Mucosa of stomach (tissue), 1 donor: ENCODE results near the gene PLCL1.
"Not testable (repeated sequence)": the region's sequence is repeated elsewhere in the genome, so short reads cannot be mapped to it uniquely, and the experiment has no call there.

Source experiments
- H3K27me3 ChIP-seq: one replicate; pipeline ENCODE4 v1.7.0; 2013; ENCODE audit warnings: mild to moderate bottlenecking, low read length; ENCODE audit not compliant: control insufficient read depth, insufficient read depth
- H3K36me3 ChIP-seq: one replicate; pipeline ENCODE4 v1.7.0; 2013; ENCODE audit warnings: low read length; ENCODE audit not compliant: control insufficient read depth, insufficient read depth
- H3K4me1 ChIP-seq: one replicate; pipeline ENCODE4 v1.7.0; 2013; ENCODE audit warnings: mild to moderate bottlenecking, low read length; ENCODE audit not compliant: control insufficient read depth, insufficient read depth
- H3K4me3 ChIP-seq: one replicate; pipeline ENCODE4 v1.7.0; 2013; ENCODE audit warnings: low read length
- H3K9ac ChIP-seq: one replicate; pipeline ENCODE4 v1.7.0; 2013; ENCODE audit warnings: mild to moderate bottlenecking, low read length, moderate library complexity
- H3K9me3 ChIP-seq: one replicate; pipeline ENCODE4 v1.7.0; 2013; ENCODE audit warnings: mild to moderate bottlenecking, low read length, moderate library complexity; ENCODE audit not compliant: control insufficient read depth
- donor health status: Pancreatic carcinoma.

PLCL1 gene

DNA sequence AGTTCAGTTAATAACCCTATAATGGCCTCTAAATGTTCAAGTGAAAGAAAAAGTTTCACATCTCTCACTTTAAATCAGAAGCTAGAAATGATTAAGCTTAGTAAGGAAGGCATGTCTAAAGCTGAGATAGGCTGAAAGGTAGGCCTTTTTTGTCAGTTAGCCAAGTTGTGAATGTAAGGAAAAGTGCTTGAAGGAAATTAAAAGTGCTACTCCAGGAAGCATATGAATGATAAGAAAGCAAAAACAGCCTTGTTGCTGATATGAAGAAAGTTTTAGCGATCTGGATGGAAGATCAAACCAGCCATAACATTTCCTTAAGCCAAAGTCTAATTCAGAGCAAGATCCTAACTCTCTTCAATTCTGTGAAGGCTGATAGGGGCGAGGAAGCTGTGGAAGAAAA, 10.1 kb downstream of the PLCL1 start:
- no peaks in the 10 kb centered on the region for H3K27me3 ChIP-seq
- H3K4me3 ChIP-seq = no peak overlapping the region
- no peaks in the 10 kb centered on the region for H3K9me3 ChIP-seq
- no peak overlapping the region for H3K9ac ChIP-seq
- H3K36me3 ChIP-seq = no peaks in the 10 kb centered on the region
- no peaks in the 10 kb centered on the region for H3K4me1 ChIP-seq

DNA sequence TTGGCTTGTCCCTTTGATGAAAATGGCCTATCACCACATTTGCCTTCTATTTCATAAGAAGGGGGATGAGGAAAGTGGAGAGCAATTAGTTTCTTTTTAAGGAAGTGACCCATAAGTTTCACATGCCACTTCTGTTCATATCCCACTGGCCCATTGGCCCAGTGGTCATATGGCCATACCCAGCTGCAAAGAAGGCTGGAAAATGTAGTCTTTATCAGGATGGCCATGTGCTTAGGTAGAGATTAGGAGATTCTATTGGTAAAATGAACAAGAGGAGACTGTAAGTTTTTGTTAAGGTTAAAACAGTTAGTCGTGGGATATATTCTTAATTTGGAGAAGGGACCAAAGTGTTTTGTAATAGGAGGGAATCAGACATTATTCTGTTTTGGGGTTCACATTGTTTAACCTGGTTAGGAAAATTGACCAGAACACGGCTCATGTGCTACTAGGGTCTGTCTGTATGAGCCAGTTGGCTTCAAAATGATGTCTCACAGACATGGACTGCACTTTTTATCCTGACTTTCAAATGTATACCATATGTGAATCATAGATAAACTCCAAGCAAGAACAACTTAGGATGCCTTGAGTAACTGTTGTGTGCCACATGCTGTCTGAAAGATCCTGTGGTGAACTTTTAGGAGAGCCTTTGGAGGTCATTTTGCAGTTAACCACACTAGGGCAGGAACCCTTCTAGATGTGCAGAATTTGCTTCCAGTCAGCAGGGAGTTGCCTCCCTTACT, 17.3 kb downstream of the PLCL1 start:
- Histone ChIP-seq H3K4me3 (no peak overlapping the region), H3K36me3 (no peaks in the 10 kb centered on the region), H3K9ac (no peak overlapping the region), H3K27me3 (no peaks in the 10 kb centered on the region), H3K4me1 (no peaks in the 10 kb centered on the region), H3K9me3 (no peaks in the 10 kb centered on the region)

DNA sequence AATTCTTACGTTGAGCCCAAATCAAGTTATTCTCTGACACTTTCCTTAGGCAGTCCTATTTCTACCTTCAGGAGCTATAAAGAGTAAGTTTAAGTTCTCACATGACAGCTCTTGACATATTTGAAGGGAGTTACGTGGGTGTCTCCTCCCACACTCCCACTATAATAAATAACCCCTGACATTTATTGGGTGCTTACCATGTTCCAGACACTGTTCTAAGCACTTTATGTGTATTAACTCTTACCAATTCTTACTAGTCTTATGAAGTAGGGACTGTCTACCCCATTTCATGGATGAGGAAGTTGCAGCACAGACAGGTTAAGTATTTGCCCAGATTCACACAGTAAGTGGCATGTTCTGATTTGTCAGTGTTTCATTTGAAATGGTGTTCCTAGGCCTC, 17.9 kb downstream of the PLCL1 start:
- H3K36me3 ChIP-seq = no peaks in the 10 kb centered on the region
- H3K9me3 ChIP-seq = no peaks in the 10 kb centered on the region
- H3K9ac ChIP-seq = no peak overlapping the region
- H3K4me1 ChIP-seq = no peaks in the 10 kb centered on the region
- no peak overlapping the region for H3K4me3 ChIP-seq
- no peaks in the 10 kb centered on the region for H3K27me3 ChIP-seq

DNA sequence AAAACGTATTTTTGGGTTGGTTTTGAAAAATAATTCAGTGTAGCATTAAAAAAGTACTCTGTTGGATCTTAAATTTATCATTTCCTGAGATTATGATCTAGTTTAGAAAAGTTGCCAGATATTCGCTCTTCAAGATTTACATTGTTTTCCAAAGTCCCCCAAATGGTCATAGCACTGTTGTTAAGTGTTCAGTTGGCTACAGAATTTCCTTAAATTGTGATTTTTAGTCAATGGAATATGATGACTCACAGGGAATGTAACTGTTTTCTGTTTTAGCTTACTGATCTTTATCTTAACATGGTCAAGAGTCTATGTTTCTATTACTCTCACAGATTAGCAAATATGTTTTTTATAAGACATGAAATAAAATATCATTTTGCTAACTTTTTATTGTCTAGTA, 23.2 kb downstream of the PLCL1 start:
- no peaks in the 10 kb centered on the region for H3K36me3 ChIP-seq
- no peak overlapping the region for H3K9ac ChIP-seq
- H3K4me1 ChIP-seq = no peaks in the 10 kb centered on the region
- no peak overlapping the region for H3K4me3 ChIP-seq
- no peaks in the 10 kb centered on the region for H3K27me3 ChIP-seq
- H3K9me3 ChIP-seq = no peaks in the 10 kb centered on the region

DNA sequence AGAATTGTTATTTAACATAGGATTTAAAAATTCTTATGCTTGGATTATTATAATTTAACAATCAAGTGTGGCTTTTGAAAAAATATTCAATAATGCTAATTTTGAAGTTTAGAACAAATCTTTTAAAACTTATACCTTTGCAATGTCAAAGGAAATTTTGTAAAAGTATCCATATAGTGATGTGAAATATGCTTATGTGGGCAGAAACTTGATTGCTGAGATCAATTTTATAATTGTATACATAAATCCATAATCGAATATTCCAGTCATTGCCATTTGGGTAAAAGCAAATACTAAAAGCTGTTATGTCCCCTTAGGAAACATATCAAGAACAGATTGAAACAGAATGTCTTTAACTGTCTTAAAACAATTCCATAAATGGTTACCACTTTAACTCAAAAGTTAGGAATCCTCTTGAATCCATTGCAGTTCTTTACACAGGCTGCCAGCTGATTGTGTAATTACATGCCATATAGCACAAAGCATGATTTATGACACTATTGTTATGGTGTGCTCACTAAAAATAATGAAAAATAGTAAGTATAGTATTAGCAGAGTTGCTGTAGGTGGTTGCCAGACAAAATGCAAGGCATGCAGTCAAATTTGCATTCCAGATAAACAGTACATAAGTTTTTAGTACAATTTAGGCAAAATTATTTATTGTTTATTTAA, 24.2 kb downstream of the PLCL1 start:
- Histone ChIP-seq H3K4me3 (no peak overlapping the region), H3K9me3 (no peaks in the 10 kb centered on the region), H3K9ac (no peak overlapping the region), H3K27me3 (no peaks in the 10 kb centered on the region), H3K4me1 (no peaks in the 10 kb centered on the region), H3K36me3 (no peaks in the 10 kb centered on the region)

DNA sequence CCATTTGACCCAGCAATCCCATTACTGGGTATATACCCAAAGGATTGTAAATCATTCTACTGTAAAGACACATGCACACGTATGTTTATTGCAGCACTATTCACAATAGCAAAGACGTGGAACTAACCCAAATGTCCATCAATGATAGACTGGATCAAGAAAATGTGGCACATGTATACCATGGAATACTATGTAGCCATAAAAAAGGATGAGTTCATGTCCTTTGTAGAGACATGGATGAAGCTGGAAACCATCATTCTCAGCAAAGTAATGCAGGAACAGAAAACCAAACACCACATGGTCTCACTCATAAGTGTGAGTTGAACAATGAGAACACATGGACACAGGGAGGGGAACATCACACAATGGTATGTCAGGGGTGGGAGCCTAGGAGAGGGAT, 30.4 kb downstream of the PLCL1 start:
- H3K27me3 ChIP-seq, H3K36me3 ChIP-seq, H3K9me3 ChIP-seq, H3K9ac ChIP-seq, H3K4me1 ChIP-seq, H3K4me3 ChIP-seq: not testable (repeated sequence)

DNA sequence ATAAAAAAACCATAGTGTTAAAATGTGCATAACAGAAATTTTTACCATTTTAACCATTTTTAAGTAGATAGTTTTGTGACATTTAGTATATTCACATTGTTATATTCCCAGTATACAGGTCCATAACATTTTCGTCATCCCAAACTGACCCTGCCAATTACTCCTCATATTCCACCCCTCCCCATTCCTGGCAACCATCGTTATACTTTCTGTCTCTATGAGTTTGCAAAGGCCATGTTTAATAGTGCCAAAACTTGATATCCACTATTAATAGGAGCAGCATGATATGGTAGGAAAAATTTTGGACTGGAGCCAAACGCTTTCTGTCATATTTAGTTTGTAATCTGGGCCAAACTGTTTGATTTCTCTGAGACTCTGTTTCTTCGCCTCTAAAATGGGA, 30.9 kb downstream of the PLCL1 start:
- H3K36me3 ChIP-seq = no peaks in the 10 kb centered on the region
- H3K9ac ChIP-seq = no peak overlapping the region
- no peaks in the 10 kb centered on the region for H3K27me3 ChIP-seq
- H3K4me3 ChIP-seq = no peak overlapping the region
- no peaks in the 10 kb centered on the region for H3K9me3 ChIP-seq
- no peaks in the 10 kb centered on the region for H3K4me1 ChIP-seq

DNA sequence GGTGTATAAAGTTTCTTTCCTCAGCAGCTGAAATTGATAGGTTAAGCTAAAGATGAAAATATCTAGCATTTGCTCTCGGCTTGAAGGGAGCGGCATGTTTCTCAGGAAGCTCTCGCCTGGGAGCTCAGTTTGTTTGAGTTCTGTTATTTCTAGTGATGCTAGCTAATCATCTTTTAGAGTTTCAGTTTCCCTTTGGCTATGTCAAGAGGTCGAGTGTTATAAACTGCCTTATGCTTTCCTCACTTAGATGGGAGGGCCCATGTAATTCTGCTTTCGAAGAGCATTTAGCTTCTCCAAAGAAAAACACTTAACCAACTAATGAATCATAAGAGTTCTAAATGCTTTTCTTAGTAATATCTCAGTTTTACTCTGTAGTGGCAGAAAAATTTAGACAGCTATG, 33.6 kb downstream of the PLCL1 start:
- H3K36me3 ChIP-seq = no peaks in the 10 kb centered on the region
- H3K9ac ChIP-seq = no peak overlapping the region
- no peaks in the 10 kb centered on the region for H3K9me3 ChIP-seq
- H3K27me3 ChIP-seq = no peaks in the 10 kb centered on the region
- H3K4me1 ChIP-seq = no peaks in the 10 kb centered on the region
- no peak overlapping the region for H3K4me3 ChIP-seq

DNA sequence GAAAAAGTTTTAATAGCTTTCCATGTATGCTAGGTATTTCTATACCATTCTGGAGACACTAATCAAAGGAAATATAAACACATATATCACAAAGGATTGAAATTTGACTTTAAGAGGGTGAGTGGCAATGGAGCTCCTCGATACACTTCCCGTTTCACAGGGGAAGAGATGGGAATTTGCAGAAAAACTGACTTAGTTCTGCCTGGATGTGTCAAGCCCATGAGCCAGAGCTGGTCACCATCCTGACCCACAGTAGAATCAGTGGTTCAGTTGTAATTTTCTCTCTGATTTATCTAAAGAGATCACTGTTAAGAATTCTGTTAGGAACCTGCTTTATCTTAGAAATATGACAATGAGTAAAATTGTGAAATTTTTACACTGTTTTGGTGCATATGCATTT, 34.2 kb downstream of the PLCL1 start:
- Histone ChIP-seq H3K9ac (no peak overlapping the region), H3K9me3 (no peaks in the 10 kb centered on the region), H3K36me3 (no peaks in the 10 kb centered on the region), H3K4me3 (no peak overlapping the region), H3K27me3 (no peaks in the 10 kb centered on the region), H3K4me1 (no peaks in the 10 kb centered on the region)

DNA sequence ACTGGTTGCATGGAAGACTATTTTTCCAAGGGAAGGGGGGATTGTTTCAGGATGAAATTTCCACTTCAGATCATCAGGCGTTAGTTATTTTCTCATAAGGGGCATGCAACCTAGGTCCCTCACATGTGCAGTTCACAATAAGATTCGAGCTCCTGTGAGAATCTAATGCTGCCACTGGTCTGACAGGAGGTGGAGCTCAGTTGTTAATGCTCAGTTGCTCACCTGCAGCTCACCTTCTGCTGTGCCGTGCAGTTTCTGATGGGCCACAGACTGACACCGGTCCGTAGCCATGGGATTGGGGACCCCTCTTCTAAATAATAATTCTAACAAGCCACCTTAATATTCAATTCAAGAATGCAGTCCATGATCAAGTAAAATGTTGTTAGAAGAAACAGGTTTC, 34.9 kb downstream of the PLCL1 start:
- Histone ChIP-seq H3K9me3 (no peaks in the 10 kb centered on the region), H3K36me3 (no peaks in the 10 kb centered on the region), H3K4me1 (no peaks in the 10 kb centered on the region), H3K4me3 (no peak overlapping the region), H3K27me3 (no peaks in the 10 kb centered on the region), H3K9ac (no peak overlapping the region)

DNA sequence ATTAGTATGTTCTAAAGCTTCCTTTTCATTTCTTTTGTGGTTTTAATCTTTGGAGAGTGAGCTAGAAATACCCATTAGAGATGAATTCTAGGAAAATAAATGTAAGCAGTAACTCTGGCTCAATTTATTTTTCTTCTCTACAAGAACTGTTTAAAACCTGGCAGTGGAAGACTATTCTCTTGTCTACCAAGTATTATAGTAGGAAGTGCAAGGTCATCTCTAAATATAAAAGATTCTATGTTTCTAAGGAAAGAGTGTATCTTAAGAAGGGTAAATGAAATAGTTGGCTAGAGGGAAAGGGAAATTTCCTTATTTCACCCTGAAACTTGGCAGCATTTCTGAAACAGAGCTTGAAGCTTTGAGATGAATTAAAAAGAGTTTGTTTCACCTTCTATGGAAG, 35.5 kb downstream of the PLCL1 start:
- Histone ChIP-seq H3K4me1 (no peaks in the 10 kb centered on the region), H3K9ac (no peak overlapping the region), H3K27me3 (no peaks in the 10 kb centered on the region), H3K4me3 (no peak overlapping the region), H3K9me3 (no peaks in the 10 kb centered on the region), H3K36me3 (no peaks in the 10 kb centered on the region)

DNA sequence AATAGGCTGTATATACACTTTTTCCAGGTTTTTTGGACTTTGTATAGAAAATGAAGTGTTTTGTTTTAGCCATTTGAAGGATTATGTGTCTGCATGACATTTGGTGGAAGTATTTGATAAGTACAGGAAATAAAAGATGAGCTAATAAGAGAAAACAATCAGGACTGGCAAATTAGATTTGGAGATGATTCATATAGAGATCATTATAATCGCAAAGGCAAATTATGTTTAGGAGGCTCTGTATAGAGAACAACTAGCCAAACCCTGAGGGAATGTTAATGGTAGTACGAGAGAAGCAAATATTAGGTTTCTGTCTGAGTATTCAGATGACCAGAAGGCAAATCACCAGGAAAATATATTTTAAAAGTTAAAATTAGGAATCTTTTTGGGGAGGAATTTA, 41.7 kb downstream of the PLCL1 start:
- Histone ChIP-seq H3K27me3 (no peaks in the 10 kb centered on the region), H3K9me3 (no peaks in the 10 kb centered on the region), H3K36me3 (no peaks in the 10 kb centered on the region), H3K9ac (no peak overlapping the region), H3K4me3 (no peak overlapping the region), H3K4me1 (no peaks in the 10 kb centered on the region)
